Neural cell (in vitro differentiated cells): ENCODE results near the gene CENPP. TPM values are rescaled to one million over a fixed set of nuclear protein-coding genes. Genes with fewer than 3 reads are reported as not detected.

ENCODE experiments used
- H2AFZ ChIP-seq: fragments of 200-600, 300-800 bp; sonication (generic), shearing (Covaris generic); 2 replicates; pipeline ENCODE4 v1.6.0; 2014; ENCODE audit warnings: low read depth, mild to moderate bottlenecking, antibody characterized with exemption, low read length, moderate library complexity
- H3F3A ChIP-seq: fragments of 200-600 bp; shearing (Covaris generic); 2 replicates; pipeline ENCODE4 v1.6.1; 2016; ENCODE audit warnings: mild to moderate bottlenecking, moderate library complexity, mixed read lengths, antibody characterized with exemption, low read length; ENCODE audit not compliant: insufficient read depth, poor library complexity, severe bottlenecking
- H3K27ac ChIP-seq: fragments of 200-600, 300-800 bp; sonication (generic), shearing (Covaris generic); 2 replicates; pipeline ENCODE4 v1.5.1; 2014; ENCODE audit warnings: mild to moderate bottlenecking, low read length, moderate library complexity
- H3K27me3 ChIP-seq: fragments of 300-800, 200-600 bp; sonication (generic), shearing (Covaris generic); 2 replicates; pipeline ENCODE4 v1.6.0; 2014; ENCODE audit warnings: mild to moderate bottlenecking, low read depth, low read length, moderate library complexity; ENCODE audit not compliant: insufficient read depth
- H3K36me3 ChIP-seq: fragments of 300-800, 200-600 bp; sonication (generic), shearing (Covaris generic); 2 replicates; pipeline ENCODE4 v1.5.1; 2014; ENCODE audit warnings: mild to moderate bottlenecking, antibody characterized with exemption, low read length, moderate library complexity; ENCODE audit not compliant: insufficient read depth
- H3K4me2 ChIP-seq: fragments of 300-800, 200-600 bp; sonication (generic), shearing (Covaris generic); 2 replicates; pipeline ENCODE4 v1.6.0; 2014; ENCODE audit warnings: mild to moderate bottlenecking, low read length
- H3K4me3 ChIP-seq: fragments of 300-800, 200-600 bp; sonication (generic), shearing (Covaris generic); 2 replicates; pipeline ENCODE4 v1.5.1; 2014; ENCODE audit warnings: mild to moderate bottlenecking, low read length, moderate library complexity
- H3K79me2 ChIP-seq: fragments of 200-600 bp; shearing (Covaris generic); replicated peaks from 2 replicates; pipeline ENCODE4 v1.6.0; 2014; ENCODE audit warnings: mild to moderate bottlenecking, low read length, moderate library complexity; ENCODE audit not compliant: insufficient read depth
- H3K9ac ChIP-seq: fragments of 300-800, 200-600 bp; sonication (generic), shearing (Covaris generic); 2 replicates; pipeline ENCODE4 v1.6.1; 2016; ENCODE audit warnings: mild to moderate bottlenecking, low read length, mixed read lengths
- H3K9me2 ChIP-seq: fragments of 200-600 bp; shearing (Covaris generic); 2 replicates; pipeline ENCODE4 v1.6.1; 2016; ENCODE audit warnings: mild to moderate bottlenecking, low read length, mixed read lengths; ENCODE audit not compliant: insufficient read depth
- H3K9me3 ChIP-seq: fragments of 200-600, 300-800 bp; sonication (generic), shearing (Covaris generic); 2 replicates; pipeline ENCODE4 v1.6.1; 2016; ENCODE audit warnings: mild to moderate bottlenecking, mixed run types, low read length, moderate library complexity, mixed read lengths
- H4K20me1 ChIP-seq: fragments of 200-600 bp; shearing (Covaris generic); 2 replicates; pipeline ENCODE4 v1.6.1; 2016; ENCODE audit warnings: mild to moderate bottlenecking, mixed run types; ENCODE audit not compliant: insufficient read depth
- EP300 ChIP-seq: fragments of 450-650 bp; conservative IDR thresholded peaks from 2 replicates; pipeline ENCODE4 v1.6.1; 2014; ENCODE audit warnings: antibody characterized with exemption, mild to moderate bottlenecking, moderate library complexity; ENCODE audit not compliant: poor library complexity, severe bottlenecking
- EZH2 ChIP-seq: fragments of 200-600, 300-800 bp; shearing (Covaris generic), sonication (generic); IDR thresholded peaks from 2 replicates; pipeline ENCODE4 v1.6.1; 2014; ENCODE audit warnings: antibody characterized with exemption, low read length, borderline replicate concordance, mild to moderate bottlenecking; ENCODE audit not compliant: insufficient read depth, poor library complexity, severe bottlenecking
- MXI1 ChIP-seq: fragments of 450-650 bp; conservative IDR thresholded peaks from 2 replicates; pipeline ENCODE4 v1.6.1; 2014; ENCODE audit warnings: antibody characterized with exemption, mild to moderate bottlenecking; ENCODE audit not compliant: poor library complexity, severe bottlenecking
- POLR2AphosphoS5 ChIP-seq: IDR thresholded peaks from 2 replicates; pipeline ENCODE4 v1.6.1; 2012
- RAD21 ChIP-seq: fragments of 450-650 bp; conservative IDR thresholded peaks from 2 replicates; pipeline ENCODE4 v1.6.1; 2014; ENCODE audit warnings: antibody characterized with exemption, mild to moderate bottlenecking, moderate library complexity
- SMC3 ChIP-seq: fragments of 450-650 bp; conservative IDR thresholded peaks from 2 replicates; pipeline ENCODE4 v1.6.1; 2014; ENCODE audit warnings: antibody characterized with exemption, mild to moderate bottlenecking, moderate library complexity; ENCODE audit not compliant: poor library complexity
- TAF1 ChIP-seq: IDR thresholded peaks from 2 replicates; pipeline ENCODE4 v1.6.1; 2012; ENCODE audit warnings: low read depth
- polyA plus RNA-seq: library from polyadenylated mRNA; depleted of rRNA; stranded (reverse); fragments of >200 nt; gene quantifications from 2 replicates; pipeline ENCODE4 v1.2.3, GENCODE V29; 2014
- TF ChIP-seq, protein P1 (sequence below): IDR thresholded peaks from 2 replicates; pipeline ENCODE4 v1.6.1; 2012; ENCODE audit warnings: borderline replicate concordance
- TF ChIP-seq, protein P2 (sequence below): fragments of 450-650 bp; IDR thresholded peaks from 2 replicates; pipeline ENCODE4 v1.5.1; 2014; ENCODE audit warnings: antibody characterized with exemption, mild to moderate bottlenecking, moderate library complexity; ENCODE audit not compliant: poor library complexity, severe bottlenecking

Gene CENPP
- polyA plus RNA-seq, 1 donor from 2014 or later: 5.0 TPM

DNA sequence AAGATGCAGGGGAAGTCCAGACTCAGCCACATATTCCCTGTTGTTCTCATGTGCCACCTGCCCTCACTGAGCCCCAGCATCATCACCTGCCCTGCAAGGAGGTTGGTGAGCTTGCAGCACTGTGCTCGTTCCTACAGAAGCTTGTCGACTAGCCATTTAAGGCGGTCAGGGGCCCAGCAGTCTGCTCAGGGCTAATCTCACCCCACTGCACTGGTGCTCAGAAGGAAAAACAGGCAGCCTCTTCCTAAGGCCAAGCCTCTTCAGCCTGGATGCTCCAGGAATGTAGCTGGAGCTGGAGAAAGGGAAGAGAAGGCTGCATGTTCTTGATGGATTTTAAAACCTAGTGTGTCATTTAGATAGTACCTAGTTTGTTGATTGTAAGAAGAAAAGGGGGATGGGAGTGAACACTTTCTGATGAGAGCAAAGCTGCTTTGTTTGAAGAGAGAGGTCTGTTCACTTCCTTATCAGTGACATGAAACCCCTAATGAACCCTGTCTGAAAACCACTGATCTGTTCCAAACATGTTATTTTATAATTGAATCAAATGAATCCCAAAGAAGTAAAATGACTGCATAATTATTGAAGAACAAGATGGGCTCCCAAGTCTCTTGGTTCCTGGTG, 167.1 kb downstream of the CENPP start:
- Histone ChIP-seq H3K79me2 (no peaks in the 10 kb centered on the region), H3K36me3 (no peaks in the 10 kb centered on the region), H3F3A (no peaks in the 10 kb centered on the region), H3K9me3 (no peaks in the 10 kb centered on the region), H3K4me3 (no peak overlapping the region), H2AFZ (no peak overlapping the region), H3K9ac (no peak overlapping the region), H4K20me1 (no peaks in the 10 kb centered on the region), H3K27me3 (no peaks in the 10 kb centered on the region), H3K4me2 (no peak overlapping the region), H3K9me2 (no peaks in the 10 kb centered on the region), H3K27ac (no peak overlapping the region)
- TF ChIP-seq MXI1 (no peak), TAF1 (no peak), SMC3 (no peak), EZH2 (no peak), RAD21 (no peak), POLR2AphosphoS5 (no peak), EP300 (no peak)
- TF ChIP-seq, protein P1, sequence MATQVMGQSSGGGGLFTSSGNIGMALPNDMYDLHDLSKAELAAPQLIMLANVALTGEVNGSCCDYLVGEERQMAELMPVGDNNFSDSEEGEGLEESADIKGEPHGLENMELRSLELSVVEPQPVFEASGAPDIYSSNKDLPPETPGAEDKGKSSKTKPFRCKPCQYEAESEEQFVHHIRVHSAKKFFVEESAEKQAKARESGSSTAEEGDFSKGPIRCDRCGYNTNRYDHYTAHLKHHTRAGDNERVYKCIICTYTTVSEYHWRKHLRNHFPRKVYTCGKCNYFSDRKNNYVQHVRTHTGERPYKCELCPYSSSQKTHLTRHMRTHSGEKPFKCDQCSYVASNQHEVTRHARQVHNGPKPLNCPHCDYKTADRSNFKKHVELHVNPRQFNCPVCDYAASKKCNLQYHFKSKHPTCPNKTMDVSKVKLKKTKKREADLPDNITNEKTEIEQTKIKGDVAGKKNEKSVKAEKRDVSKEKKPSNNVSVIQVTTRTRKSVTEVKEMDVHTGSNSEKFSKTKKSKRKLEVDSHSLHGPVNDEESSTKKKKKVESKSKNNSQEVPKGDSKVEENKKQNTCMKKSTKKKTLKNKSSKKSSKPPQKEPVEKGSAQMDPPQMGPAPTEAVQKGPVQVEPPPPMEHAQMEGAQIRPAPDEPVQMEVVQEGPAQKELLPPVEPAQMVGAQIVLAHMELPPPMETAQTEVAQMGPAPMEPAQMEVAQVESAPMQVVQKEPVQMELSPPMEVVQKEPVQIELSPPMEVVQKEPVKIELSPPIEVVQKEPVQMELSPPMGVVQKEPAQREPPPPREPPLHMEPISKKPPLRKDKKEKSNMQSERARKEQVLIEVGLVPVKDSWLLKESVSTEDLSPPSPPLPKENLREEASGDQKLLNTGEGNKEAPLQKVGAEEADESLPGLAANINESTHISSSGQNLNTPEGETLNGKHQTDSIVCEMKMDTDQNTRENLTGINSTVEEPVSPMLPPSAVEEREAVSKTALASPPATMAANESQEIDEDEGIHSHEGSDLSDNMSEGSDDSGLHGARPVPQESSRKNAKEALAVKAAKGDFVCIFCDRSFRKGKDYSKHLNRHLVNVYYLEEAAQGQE: no peak
- TF ChIP-seq, protein P2, sequence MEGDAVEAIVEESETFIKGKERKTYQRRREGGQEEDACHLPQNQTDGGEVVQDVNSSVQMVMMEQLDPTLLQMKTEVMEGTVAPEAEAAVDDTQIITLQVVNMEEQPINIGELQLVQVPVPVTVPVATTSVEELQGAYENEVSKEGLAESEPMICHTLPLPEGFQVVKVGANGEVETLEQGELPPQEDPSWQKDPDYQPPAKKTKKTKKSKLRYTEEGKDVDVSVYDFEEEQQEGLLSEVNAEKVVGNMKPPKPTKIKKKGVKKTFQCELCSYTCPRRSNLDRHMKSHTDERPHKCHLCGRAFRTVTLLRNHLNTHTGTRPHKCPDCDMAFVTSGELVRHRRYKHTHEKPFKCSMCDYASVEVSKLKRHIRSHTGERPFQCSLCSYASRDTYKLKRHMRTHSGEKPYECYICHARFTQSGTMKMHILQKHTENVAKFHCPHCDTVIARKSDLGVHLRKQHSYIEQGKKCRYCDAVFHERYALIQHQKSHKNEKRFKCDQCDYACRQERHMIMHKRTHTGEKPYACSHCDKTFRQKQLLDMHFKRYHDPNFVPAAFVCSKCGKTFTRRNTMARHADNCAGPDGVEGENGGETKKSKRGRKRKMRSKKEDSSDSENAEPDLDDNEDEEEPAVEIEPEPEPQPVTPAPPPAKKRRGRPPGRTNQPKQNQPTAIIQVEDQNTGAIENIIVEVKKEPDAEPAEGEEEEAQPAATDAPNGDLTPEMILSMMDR: no peak

DNA sequence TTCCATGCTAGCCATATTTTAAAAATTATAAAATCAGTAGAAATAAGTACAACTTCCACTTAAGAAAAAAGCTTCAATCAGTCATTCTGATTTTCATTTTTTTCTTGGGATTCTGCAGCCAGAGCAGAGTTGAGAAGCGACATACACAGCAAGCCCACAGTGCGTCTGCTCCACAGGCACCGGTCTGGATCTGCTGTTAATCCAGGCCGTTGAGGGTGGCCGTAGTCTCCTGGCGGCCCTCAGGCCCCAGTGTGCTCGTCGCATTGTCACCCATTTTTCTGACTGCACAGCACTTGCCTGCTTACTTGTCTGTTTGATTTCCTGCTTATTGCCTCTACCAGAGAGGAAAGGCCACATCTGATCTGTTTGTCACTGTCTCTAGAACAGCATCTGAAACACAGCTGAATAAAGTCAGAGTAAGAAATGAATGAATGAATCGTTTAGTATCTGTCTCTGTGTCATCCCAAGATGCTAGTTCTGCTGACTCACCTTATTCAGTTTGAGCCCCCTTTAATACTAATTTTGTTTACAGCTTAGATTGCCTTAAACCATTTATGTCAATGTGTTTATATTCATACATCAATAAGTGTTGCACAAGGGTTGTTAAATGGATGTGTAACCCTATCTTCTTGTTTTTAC, 168.1 kb downstream of the CENPP start:
- no peak overlapping the region for H3K4me3 ChIP-seq
- H3F3A ChIP-seq: no peaks in the 10 kb centered on the region
- no peak overlapping the region for H2AFZ ChIP-seq
- no peaks in the 10 kb centered on the region for H3K9me2 ChIP-seq
- no peaks in the 10 kb centered on the region for H3K27me3 ChIP-seq
- no peaks in the 10 kb centered on the region for H3K36me3 ChIP-seq
- no peak overlapping the region for H3K27ac ChIP-seq
- no peak overlapping the region for H3K4me2 ChIP-seq
- no peak overlapping the region for H3K9ac ChIP-seq
- TF ChIP-seq MXI1: no peak
- TF ChIP-seq, protein P1: no peak
- no peak for TF ChIP-seq TAF1
- no peak for TF ChIP-seq EP300
- no peak for TF ChIP-seq POLR2AphosphoS5
- no peak for TF ChIP-seq SMC3
- TF ChIP-seq RAD21: no peak
- TF ChIP-seq, protein P2: no peak
- TF ChIP-seq EZH2: no peak
- H3K79me2 ChIP-seq: no peaks in the 10 kb centered on the region
- no peaks in the 10 kb centered on the region for H4K20me1 ChIP-seq
- H3K9me3 ChIP-seq: no peaks in the 10 kb centered on the region
